DOHH2 (cell line): ENCODE data around the gene POPDC2.

Experiments used
- EZH2phosphoT487 ChIP-seq: fragments of 200-600 bp; sonication (generic); IDR thresholded peaks from 2 replicates; pipeline ENCODE4 v1.6.1; 2017; ENCODE audit warnings: borderline replicate concordance, mild to moderate bottlenecking, antibody characterized with exemption, low read length, moderate library complexity, mixed read lengths
- TF ChIP-seq, protein P1 (sequence below): fragments of 200-600 bp; sonication (generic); IDR thresholded peaks from one replicate; pipeline ENCODE4 v1.5.1; 2014; ENCODE audit warnings: antibody characterized with exemption, mild to moderate bottlenecking, low read depth, low read length; ENCODE audit not compliant: poor library complexity, severe bottlenecking

GRCh38 chr3:119595639-119596334, 64.6 kb downstream of the POPDC2 start:
- TF ChIP-seq, protein P1, sequence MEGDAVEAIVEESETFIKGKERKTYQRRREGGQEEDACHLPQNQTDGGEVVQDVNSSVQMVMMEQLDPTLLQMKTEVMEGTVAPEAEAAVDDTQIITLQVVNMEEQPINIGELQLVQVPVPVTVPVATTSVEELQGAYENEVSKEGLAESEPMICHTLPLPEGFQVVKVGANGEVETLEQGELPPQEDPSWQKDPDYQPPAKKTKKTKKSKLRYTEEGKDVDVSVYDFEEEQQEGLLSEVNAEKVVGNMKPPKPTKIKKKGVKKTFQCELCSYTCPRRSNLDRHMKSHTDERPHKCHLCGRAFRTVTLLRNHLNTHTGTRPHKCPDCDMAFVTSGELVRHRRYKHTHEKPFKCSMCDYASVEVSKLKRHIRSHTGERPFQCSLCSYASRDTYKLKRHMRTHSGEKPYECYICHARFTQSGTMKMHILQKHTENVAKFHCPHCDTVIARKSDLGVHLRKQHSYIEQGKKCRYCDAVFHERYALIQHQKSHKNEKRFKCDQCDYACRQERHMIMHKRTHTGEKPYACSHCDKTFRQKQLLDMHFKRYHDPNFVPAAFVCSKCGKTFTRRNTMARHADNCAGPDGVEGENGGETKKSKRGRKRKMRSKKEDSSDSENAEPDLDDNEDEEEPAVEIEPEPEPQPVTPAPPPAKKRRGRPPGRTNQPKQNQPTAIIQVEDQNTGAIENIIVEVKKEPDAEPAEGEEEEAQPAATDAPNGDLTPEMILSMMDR, result no peak
- no peak for TF ChIP-seq EZH2phosphoT487
